Measurements from ENCODE around the gene LYRM7. TPM values are rescaled to one million over a fixed set of nuclear protein-coding genes. Genes with fewer than 3 reads are reported as not detected.
"Not testable (repeated sequence)": the region's sequence is repeated elsewhere in the genome, so short reads cannot be mapped to it uniquely, and the experiment has no call there.

Gene LYRM7
- total and polyA plus RNA-seq, 5 donors = 14.5 to 26.5 (median 20.8) TPM

GRCh38 chr5:131180407-131180806, 9.7 kb downstream of the LYRM7 start:
- no peak overlapping the region for H3K27ac ChIP-seq (ENCODE audit: low read length)
- H3K4me1 ChIP-seq (ENCODE audit: control insufficient read depth, insufficient read depth, low read length) = no peaks in the 10 kb centered on the region
- H3K9me3 ChIP-seq (ENCODE audit: control insufficient read depth, low read length) = no peaks in the 10 kb centered on the region
- no peaks in the 10 kb centered on the region for H3K27me3 ChIP-seq (ENCODE audit: control insufficient read depth, insufficient read depth)
- no peak overlapping the region for H3K4me3 ChIP-seq (ENCODE audit: low read length)
- intact Hi-C loops (cut with DNase I) = no loop called here
- ATAC-seq (no peak), DNase-seq (no peak)

GRCh38 chr5:131182839-131183238, 12.1 kb downstream of the LYRM7 start:
- H3K4me3 ChIP-seq (ENCODE audit: low read length) = no peak overlapping the region
- intact Hi-C loops (cut with DNase I) = no loop called here
- ATAC-seq = no peak

GRCh38 chr5:131185523-131186104, 14.9 kb downstream of the LYRM7 start:
- Histone ChIP-seq H3K9me3 (ENCODE audit: control insufficient read depth, low read length) (no peaks in the 10 kb centered on the region), H3K4me1 (ENCODE audit: control insufficient read depth, insufficient read depth, low read length) (no peaks in the 10 kb centered on the region), H3K27me3 (ENCODE audit: control insufficient read depth, insufficient read depth) (no peaks in the 10 kb centered on the region), H3K4me3 (ENCODE audit: low read length) (no peak overlapping the region), H3K27ac (ENCODE audit: low read length) (no peak overlapping the region)
- ATAC-seq (no peak), DNase-seq (no peak)
- intact Hi-C loops (cut with DNase I) = no loop called here

More at GRCh38 chr5:131182839-131183238, 12.1 kb downstream of the LYRM7 start:
- Histone ChIP-seq H3K4me1 (ENCODE audit: control insufficient read depth, insufficient read depth, low read length) (no peaks in the 10 kb centered on the region), H3K27ac (ENCODE audit: low read length) (no peak overlapping the region), H3K9me3 (ENCODE audit: control insufficient read depth, low read length) (no peaks in the 10 kb centered on the region), H3K27me3 (ENCODE audit: control insufficient read depth, insufficient read depth) (no peaks in the 10 kb centered on the region)
- no peak for DNase-seq

- Histone ChIP-seq H3K27me3 (ENCODE audit: control insufficient read depth, insufficient read depth) (no peaks in the 10 kb centered on the region), H3K4me3 (ENCODE audit: low read length) (no peak overlapping the region), H3K4me1 (ENCODE audit: control insufficient read depth, insufficient read depth, low read length) (no peaks in the 10 kb centered on the region), H3K9me3 (ENCODE audit: control insufficient read depth, low read length) (no peaks in the 10 kb centered on the region), H3K27ac (ENCODE audit: low read length) (no peak overlapping the region)
- intact Hi-C loops (cut with DNase I) = no loop called here
- DNase-seq (no peak), ATAC-seq (no peak)
- 91% methylated on average over 3 of the region's 3 CpGs for WGBS
These were observed 16.0 kb downstream of the LYRM7 start for GRCh38 chr5:131186561-131187256.

- 76% methylated on average over 2 of the region's 2 CpGs for WGBS
- intact Hi-C loops (cut with DNase I) = no loop called here
- Histone ChIP-seq H3K4me1 (ENCODE audit: control insufficient read depth, insufficient read depth, low read length) (no peaks in the 10 kb centered on the region), H3K27me3 (ENCODE audit: control insufficient read depth, insufficient read depth) (no peaks in the 10 kb centered on the region), H3K9me3 (ENCODE audit: control insufficient read depth, low read length) (no peaks in the 10 kb centered on the region), H3K4me3 (ENCODE audit: low read length) (no peak overlapping the region), H3K27ac (ENCODE audit: low read length) (no peak overlapping the region)
- no peak for ATAC-seq
- DNase-seq = no peak
These were observed 22.4 kb downstream of the LYRM7 start for GRCh38 chr5:131193106-131193505.

GRCh38 chr5:131193897-131194296, 23.2 kb downstream of the LYRM7 start:
- H3K4me1 ChIP-seq (ENCODE audit: control insufficient read depth, insufficient read depth, low read length); DNase-seq; H3K27me3 ChIP-seq (ENCODE audit: control insufficient read depth, insufficient read depth); H3K9me3 ChIP-seq (ENCODE audit: control insufficient read depth, low read length); ATAC-seq; H3K27ac ChIP-seq (ENCODE audit: low read length); intact Hi-C loops (cut with DNase I); H3K4me3 ChIP-seq (ENCODE audit: low read length): not testable (repeated sequence)
- WGBS = 91% methylated on average over 6 of the region's 7 CpGs

GRCh38 chr5:131194725-131195124, 24.0 kb downstream of the LYRM7 start:
- no peaks in the 10 kb centered on the region for H3K4me1 ChIP-seq (ENCODE audit: control insufficient read depth, insufficient read depth, low read length)
- DNase-seq (no peak), ATAC-seq (no peak)
- H3K9me3 ChIP-seq (ENCODE audit: control insufficient read depth, low read length) = no peaks in the 10 kb centered on the region
- H3K27ac ChIP-seq (ENCODE audit: low read length) = no peak overlapping the region
- WGBS = 83% methylated on average over 5 of the region's 5 CpGs
- no peaks in the 10 kb centered on the region for H3K27me3 ChIP-seq (ENCODE audit: control insufficient read depth, insufficient read depth)
- H3K4me3 ChIP-seq (ENCODE audit: low read length) = no peak overlapping the region
- intact Hi-C loops (cut with DNase I) = no loop called here

- Histone ChIP-seq H3K27ac (ENCODE audit: low read length) (no peak overlapping the region), H3K9me3 (ENCODE audit: control insufficient read depth, low read length) (no peaks in the 10 kb centered on the region), H3K4me1 (ENCODE audit: control insufficient read depth, insufficient read depth, low read length) (no peaks in the 10 kb centered on the region), H3K4me3 (ENCODE audit: low read length) (no peak overlapping the region), H3K27me3 (ENCODE audit: control insufficient read depth, insufficient read depth) (no peaks in the 10 kb centered on the region)
- DNase-seq (no peak), ATAC-seq (no peak)
- intact Hi-C loops (cut with DNase I) = no loop called here
These were observed 25.0 kb downstream of the LYRM7 start for GRCh38 chr5:131195696-131196095.

GRCh38 chr5:131196331-131196730, 25.6 kb downstream of the LYRM7 start:
- intact Hi-C loops (cut with DNase I) = no loop called here
- ATAC-seq (no peak), DNase-seq (no peak)
- Histone ChIP-seq H3K9me3 (ENCODE audit: control insufficient read depth, low read length) (no peaks in the 10 kb centered on the region), H3K4me3 (ENCODE audit: low read length) (no peak overlapping the region), H3K27me3 (ENCODE audit: control insufficient read depth, insufficient read depth) (no peaks in the 10 kb centered on the region), H3K27ac (ENCODE audit: low read length) (no peak overlapping the region), H3K4me1 (ENCODE audit: control insufficient read depth, insufficient read depth, low read length) (no peaks in the 10 kb centered on the region)
- 92% methylated on average over 4 of the region's 4 CpGs for WGBS

GRCh38 chr5:131198625-131199024, 27.9 kb downstream of the LYRM7 start:
- H3K4me1 ChIP-seq (ENCODE audit: control insufficient read depth, insufficient read depth, low read length) = no peaks in the 10 kb centered on the region
- no peaks in the 10 kb centered on the region for H3K27me3 ChIP-seq (ENCODE audit: control insufficient read depth, insufficient read depth)
- no peak overlapping the region for H3K4me3 ChIP-seq (ENCODE audit: low read length)
- no peak overlapping the region for H3K27ac ChIP-seq (ENCODE audit: low read length)
- intact Hi-C loops (cut with DNase I) = no loop called here
- no peaks in the 10 kb centered on the region for H3K9me3 ChIP-seq (ENCODE audit: control insufficient read depth, low read length)
- no peak for DNase-seq
- 96% methylated on average over 5 of the region's 5 CpGs for WGBS
- ATAC-seq = no peak

- Histone ChIP-seq H3K4me3 (ENCODE audit: low read length) (no peak overlapping the region), H3K9me3 (ENCODE audit: control insufficient read depth, low read length) (no peaks in the 10 kb centered on the region), H3K27ac (ENCODE audit: low read length) (no peak overlapping the region), H3K27me3 (ENCODE audit: control insufficient read depth, insufficient read depth) (no peaks in the 10 kb centered on the region), H3K4me1 (ENCODE audit: control insufficient read depth, insufficient read depth, low read length) (no peaks in the 10 kb centered on the region)
- 94% methylated on average over 3 of the region's 3 CpGs for WGBS
- ATAC-seq (no peak), DNase-seq (no peak)
- intact Hi-C loops (cut with DNase I) = no loop called here
These were observed 29.8 kb downstream of the LYRM7 start for GRCh38 chr5:131200560-131200959.

- intact Hi-C loops (cut with DNase I) = no loop called here
- no peaks in the 10 kb centered on the region for H3K4me1 ChIP-seq (ENCODE audit: control insufficient read depth, insufficient read depth, low read length)
- H3K9me3 ChIP-seq (ENCODE audit: control insufficient read depth, low read length) = no peaks in the 10 kb centered on the region
- ATAC-seq (no peak), DNase-seq (no peak)
- WGBS = 88% methylated on average over 2 of the region's 2 CpGs
- H3K27me3 ChIP-seq (ENCODE audit: control insufficient read depth, insufficient read depth) = no peaks in the 10 kb centered on the region
- no peak overlapping the region for H3K4me3 ChIP-seq (ENCODE audit: low read length)
- no peak overlapping the region for H3K27ac ChIP-seq (ENCODE audit: low read length)
These were observed 34.2 kb downstream of the LYRM7 start for GRCh38 chr5:131204964-131205363.
